Neural progenitor cell (in vitro differentiated cells): ENCODE data around the gene ABCD3.

ENCODE experiments used
- CTCF ChIP-seq: fragments of 200-600 bp; sonication (generic); IDR thresholded peaks from 2 replicates; pipeline ENCODE4 v1.5.1; 2017; ENCODE audit warnings: antibody characterized with exemption, mild to moderate bottlenecking
- EZH2 ChIP-seq: fragments of 200-600 bp; sonication (generic); IDR thresholded peaks from 2 replicates; pipeline ENCODE4 v1.6.1; 2017; ENCODE audit warnings: antibody characterized with exemption, mild to moderate bottlenecking, moderate library complexity
- EZH2phosphoT487 ChIP-seq: fragments of 200-600 bp; sonication (generic); IDR thresholded peaks from 2 replicates; pipeline ENCODE4 v1.6.1; 2017; ENCODE audit warnings: antibody characterized with exemption

GRCh38 chr1:94528299-94528698, 110.1 kb downstream of the ABCD3 start:
- TF ChIP-seq CTCF (peak; percentile 10), EZH2 (no peak), EZH2phosphoT487 (no peak)
